Breast epithelium (tissue), 4 donors: ENCODE data around the gene MRPL39. TPM values are rescaled to one million over a fixed set of nuclear protein-coding genes. Genes with fewer than 3 reads are reported as not detected.

Experiments
- DNase-seq, 2 donors: peaks; one replicate each; pipeline ENCODE4 v3.0.0-alpha.2; 2019; ENCODE audit warnings: low spot score in 2 of 2
- H3K27ac ChIP-seq, 2 donors: fragments of 200-600 bp; sonication (generic) in 1 of 2; one replicate each; pipeline ENCODE4 v1.5.1; 2016 to 2019; ENCODE audit warnings: mild to moderate bottlenecking in 1 of 2
- H3K27me3 ChIP-seq, 2 donors: fragments of 200-600 bp; sonication (generic) in 1 of 2; one replicate each; pipeline versions ENCODE4 v1.5.1 to v1.6.0; 2017 to 2019; ENCODE audit warnings: control low read depth in 1 of 2, mild to moderate bottlenecking in 1 of 2
- H3K36me3 ChIP-seq: fragments of 200-600 bp; one replicate; pipeline ENCODE4 v1.5.1; 2019
- H3K4me1 ChIP-seq, 2 donors: fragments of 200-600 bp; sonication (generic); one replicate each; pipeline ENCODE4 v1.5.1; 2016 to 2019; ENCODE audit warnings: control low read depth in 1 of 2
- H3K4me3 ChIP-seq, 3 donors: fragments of 200-600 bp; sonication (generic); 1 replicate in 2 of 3; 2 replicates in 1 of 3; pipeline ENCODE4 v1.5.1; 2016 to 2019; ENCODE audit warnings: mild to moderate bottlenecking in 3 of 3, moderate library complexity in 2 of 3
- H3K9me3 ChIP-seq, 2 donors: fragments of 200-600 bp; sonication (generic) in 1 of 2; one replicate each; pipeline ENCODE4 v1.5.1; 2016 to 2019; ENCODE audit warnings: control low read depth in 1 of 2
- POLR2A ChIP-seq: fragments of 450-650 bp; IDR thresholded peaks from one replicate; pipeline ENCODE4 v1.6.1; 2016; ENCODE audit warnings: antibody characterized with exemption, mild to moderate bottlenecking, moderate library complexity
- POLR2AphosphoS5 ChIP-seq, 3 donors: sonication (generic); formaldehyde crosslinking; IDR thresholded peaks; one replicate each; pipeline ENCODE4 v1.6.1; 2017; ENCODE audit warnings: antibody characterized with exemption in 3 of 3
- intact Hi-C: fragments of 100-400 bp; cut with DNase I; formaldehyde crosslinking; loops from one replicate; pipeline ENCODE4 v1.15.1; 2023; ENCODE audit warnings: low total_unique reads
- total RNA-seq, 3 donors: library from RNA; depleted of rRNA; stranded (reverse); fragments of >200 nt; gene quantifications; one replicate each; pipeline ENCODE4 v1.1.0, GENCODE V29; 2016
- TF ChIP-seq, protein P1 (sequence below), 3 donors: fragments of 450-650 bp; IDR thresholded peaks; one replicate each; pipeline ENCODE4 v1.5.1; 2016 to 2017; ENCODE audit warnings: antibody characterized with exemption in 3 of 3, mild to moderate bottlenecking in 3 of 3, moderate library complexity in 3 of 3

The MRPL39 gene
- total RNA-seq, 3 donors from 2014 or later, result 13.0 to 28.2 (median 26.5) TPM

DNA sequence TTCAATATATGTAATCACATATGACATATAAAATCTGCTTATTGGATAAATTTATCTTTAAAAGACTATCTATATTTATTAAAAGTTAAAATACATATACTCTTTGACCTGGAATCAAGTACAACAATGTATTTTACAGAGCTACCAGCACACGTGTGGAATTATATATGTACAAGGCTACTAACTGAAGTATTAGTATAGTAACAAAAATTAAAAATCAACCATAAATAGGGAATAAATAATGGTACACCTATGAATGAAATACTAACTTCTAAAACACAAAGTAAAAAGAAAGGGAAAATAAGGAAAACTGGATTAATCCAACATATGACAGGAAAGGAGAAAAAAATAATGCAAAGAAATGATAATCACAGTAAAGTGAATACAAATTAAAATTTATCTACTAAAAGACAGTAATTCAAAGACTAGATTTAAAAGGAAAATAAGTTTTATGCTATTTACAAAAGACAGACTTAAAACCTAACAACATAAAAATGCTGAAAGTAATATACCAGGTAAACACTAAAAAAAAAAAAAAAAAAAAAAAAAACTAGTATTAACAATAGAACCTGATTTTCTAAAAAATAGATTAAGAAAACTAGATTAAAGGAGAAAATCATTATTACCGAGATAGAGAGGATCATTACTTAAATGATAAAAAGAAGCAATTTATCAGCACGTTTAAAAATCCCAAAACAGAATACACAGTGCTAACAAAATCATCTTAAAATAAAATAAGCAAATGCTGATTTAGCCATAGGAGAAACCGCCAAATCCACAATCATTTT is 27.9 kb downstream of the MRPL39 start:
- H3K4me1 ChIP-seq, result no peaks in the 10 kb centered on the region

DNA sequence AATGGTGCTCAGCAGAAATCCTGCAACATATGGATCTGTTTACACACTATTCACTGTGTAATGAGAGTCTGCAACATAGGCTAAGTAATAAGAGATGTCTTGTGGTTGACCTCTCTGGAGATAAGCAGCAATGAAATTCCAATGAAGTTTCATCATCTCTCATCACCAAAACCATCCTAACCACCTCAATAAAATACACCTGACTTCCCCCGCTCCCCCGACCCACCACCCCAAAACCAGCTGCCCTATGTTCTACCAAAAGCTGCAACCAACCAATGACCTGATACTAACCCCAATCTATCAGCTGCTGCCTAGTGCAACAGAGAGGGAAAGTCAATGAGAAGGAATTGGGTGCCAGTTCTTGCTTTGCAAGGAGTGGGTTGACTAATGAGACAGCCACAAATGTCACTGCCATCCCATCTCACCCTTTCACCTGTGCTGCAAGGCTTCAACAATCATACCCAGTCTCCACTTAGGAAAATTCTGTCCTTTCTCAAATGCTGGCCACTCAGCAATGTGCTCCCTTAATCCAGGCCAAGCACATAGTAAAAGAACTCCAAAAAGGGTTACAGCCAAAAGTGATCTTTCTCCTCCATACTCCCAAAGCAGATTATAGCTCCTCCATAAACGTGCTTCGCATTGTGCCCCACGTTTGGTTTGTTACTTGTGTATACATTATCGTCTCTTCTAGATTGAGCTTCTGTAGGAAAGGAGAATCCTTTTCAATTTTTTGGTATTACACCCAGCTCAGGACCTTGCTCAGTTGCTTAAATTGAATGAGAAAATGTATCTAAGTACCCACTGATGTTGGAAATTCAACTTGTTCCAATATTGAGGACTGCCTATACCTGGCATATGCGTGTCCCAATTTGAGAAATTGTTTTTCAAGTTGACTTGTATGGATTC is 29.0 kb downstream of the MRPL39 start:
- Histone ChIP-seq H3K27ac (no peak overlapping the region), H3K4me3 (no peak overlapping the region), H3K9me3 (no peaks in the 10 kb centered on the region), H3K27me3 (no peaks in the 10 kb centered on the region), H3K4me1 (no peaks in the 10 kb centered on the region), H3K36me3 (no peaks in the 10 kb centered on the region)
- no peak for DNase-seq
- intact Hi-C loops, result no loop called here
- TF ChIP-seq POLR2A, result no peak
- TF ChIP-seq, protein P1, sequence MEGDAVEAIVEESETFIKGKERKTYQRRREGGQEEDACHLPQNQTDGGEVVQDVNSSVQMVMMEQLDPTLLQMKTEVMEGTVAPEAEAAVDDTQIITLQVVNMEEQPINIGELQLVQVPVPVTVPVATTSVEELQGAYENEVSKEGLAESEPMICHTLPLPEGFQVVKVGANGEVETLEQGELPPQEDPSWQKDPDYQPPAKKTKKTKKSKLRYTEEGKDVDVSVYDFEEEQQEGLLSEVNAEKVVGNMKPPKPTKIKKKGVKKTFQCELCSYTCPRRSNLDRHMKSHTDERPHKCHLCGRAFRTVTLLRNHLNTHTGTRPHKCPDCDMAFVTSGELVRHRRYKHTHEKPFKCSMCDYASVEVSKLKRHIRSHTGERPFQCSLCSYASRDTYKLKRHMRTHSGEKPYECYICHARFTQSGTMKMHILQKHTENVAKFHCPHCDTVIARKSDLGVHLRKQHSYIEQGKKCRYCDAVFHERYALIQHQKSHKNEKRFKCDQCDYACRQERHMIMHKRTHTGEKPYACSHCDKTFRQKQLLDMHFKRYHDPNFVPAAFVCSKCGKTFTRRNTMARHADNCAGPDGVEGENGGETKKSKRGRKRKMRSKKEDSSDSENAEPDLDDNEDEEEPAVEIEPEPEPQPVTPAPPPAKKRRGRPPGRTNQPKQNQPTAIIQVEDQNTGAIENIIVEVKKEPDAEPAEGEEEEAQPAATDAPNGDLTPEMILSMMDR (IDR thresholded peaks at IDR 0.05), result no peak
- no peak for TF ChIP-seq POLR2AphosphoS5 (IDR thresholded peaks at IDR 0.05)

More for the DNA sequence above, 27.9 kb downstream of the MRPL39 start:
- Histone ChIP-seq H3K4me3 (no peak overlapping the region), H3K27me3 (no peaks in the 10 kb centered on the region), H3K27ac (no peak overlapping the region), H3K36me3 (no peaks in the 10 kb centered on the region), H3K9me3 (no peaks in the 10 kb centered on the region)
- DNase-seq, result no peak
- intact Hi-C loops, result no loop called here
- TF ChIP-seq POLR2A (no peak), POLR2AphosphoS5 (IDR thresholded peaks at IDR 0.05) (no peak)
- TF ChIP-seq, protein P1 (IDR thresholded peaks at IDR 0.05), result no peak

DNA sequence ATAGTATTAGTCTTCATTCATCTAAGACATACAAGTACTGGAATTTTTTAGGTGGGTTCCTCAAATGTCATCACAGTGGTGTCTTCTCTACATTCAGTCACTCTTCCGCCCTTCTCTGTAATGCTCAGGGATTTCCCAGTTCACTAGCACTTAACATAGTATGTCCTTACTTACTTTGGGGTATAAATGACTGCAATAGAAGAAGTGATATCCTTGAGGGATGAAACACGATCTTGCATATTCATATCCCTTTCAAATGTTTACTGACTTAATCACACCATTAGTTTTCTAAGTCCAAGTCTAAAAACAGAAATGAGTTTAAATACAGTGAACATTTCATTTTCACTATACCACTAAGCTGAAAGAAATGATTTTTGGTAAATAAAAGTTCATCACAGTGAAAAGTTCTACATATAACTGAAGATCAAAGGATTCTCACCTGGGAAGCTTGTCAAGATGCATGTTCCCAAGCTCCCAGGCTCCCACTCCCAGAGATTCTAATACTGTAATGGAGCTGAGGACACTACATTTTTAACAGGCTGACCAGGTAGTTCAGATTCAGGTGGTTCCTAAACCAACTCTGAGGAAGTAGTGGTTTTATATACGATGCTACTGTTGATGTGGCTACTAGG is 29.7 kb downstream of the MRPL39 start:
- TF ChIP-seq POLR2AphosphoS5 (IDR thresholded peaks at IDR 0.05), result no peak
- no peak for TF ChIP-seq POLR2A
- TF ChIP-seq, protein P1 (IDR thresholded peaks at IDR 0.05), result no peak
- intact Hi-C loops, result no loop called here
- DNase-seq, result no peak
- no peak overlapping the region for H3K27ac ChIP-seq
- H3K36me3 ChIP-seq, result no peaks in the 10 kb centered on the region
- H3K4me3 ChIP-seq, result no peak overlapping the region
- H3K4me1 ChIP-seq, result no peaks in the 10 kb centered on the region
- H3K9me3 ChIP-seq, result no peaks in the 10 kb centered on the region
- H3K27me3 ChIP-seq, result no peaks in the 10 kb centered on the region

DNA sequence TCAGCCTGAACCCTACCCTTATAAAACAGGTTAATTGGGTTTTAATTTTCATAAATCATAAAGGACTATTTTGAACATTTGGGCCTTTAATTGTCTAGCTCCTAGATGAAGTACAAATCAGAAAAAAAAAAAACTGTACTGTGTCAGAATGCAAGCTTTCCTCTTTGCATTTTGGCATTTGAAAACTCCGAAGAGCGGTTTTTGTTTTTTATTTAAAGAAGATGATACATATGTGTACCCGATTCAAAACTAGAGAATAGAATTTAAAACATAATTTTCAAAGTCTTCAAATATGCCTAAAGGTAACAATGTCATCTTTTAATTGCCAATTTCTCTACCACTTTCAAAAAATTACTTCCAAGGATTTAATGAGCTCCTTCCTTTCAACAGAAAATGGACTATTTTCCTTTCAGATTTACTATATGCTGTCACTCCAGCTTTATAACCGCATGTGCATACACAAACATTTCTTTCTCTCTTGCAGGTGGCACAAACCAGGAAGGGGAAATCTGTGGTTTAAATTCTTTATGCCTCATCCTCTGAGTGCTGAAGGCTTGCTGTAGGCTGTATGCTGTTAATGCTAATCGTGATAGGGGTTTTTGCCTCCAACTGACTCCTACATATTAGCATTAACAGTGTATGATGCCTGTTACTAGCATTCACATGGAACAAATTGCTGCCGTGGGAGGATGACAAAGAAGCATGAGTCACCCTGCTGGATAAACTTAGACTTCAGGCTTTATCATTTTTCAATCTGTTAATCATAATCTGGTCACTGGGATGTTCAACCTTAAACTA is 33.7 kb downstream of the MRPL39 start:
- Histone ChIP-seq H3K27ac (no peak overlapping the region), H3K4me1 (no peaks in the 10 kb centered on the region), H3K9me3 (no peaks in the 10 kb centered on the region), H3K27me3 (no peaks in the 10 kb centered on the region), H3K4me3 (no peak overlapping the region), H3K36me3 (no peaks in the 10 kb centered on the region)
- no peak for DNase-seq
- intact Hi-C loops, result no loop called here
- TF ChIP-seq POLR2A (no peak), POLR2AphosphoS5 (IDR thresholded peaks at IDR 0.05) (no peak)
- TF ChIP-seq, protein P1 (IDR thresholded peaks at IDR 0.05), result no peak
